B cell (primary cell): ENCODE measurements around the gene PHC2. TPM values are rescaled to one million over a fixed set of nuclear protein-coding genes. Genes with fewer than 3 reads are reported as not detected.

ENCODE experiments used
- ATAC-seq: fragments of 200-7000 bp; cut with Tn5 transposase; one replicate; pipeline ENCODE4 v1.10.0; 2021; ENCODE audit warnings: low read depth, mild to moderate bottlenecking, moderate number of reproducible peaks, moderate library complexity
- CTCF ChIA-PET: fragments of 350-600 bp; sonication (Branson Sonifier 250); formaldehyde crosslinking; loops from one replicate; lab custom pipeline; 2021; ENCODE audit warnings: antibody characterized with exemption, inconsistent platforms; lab: Charles Lee
- POLR2A ChIA-PET: fragments of 350-600 bp; sonication (Branson Sonifier 250); formaldehyde crosslinking; loops from one replicate; lab custom pipeline; 2021; ENCODE audit warnings: antibody characterized with exemption; lab: Charles Lee
- DNase-seq: peaks from one replicate; pipeline ENCODE4 v3.0.0; 2013
- H2AFZ ChIP-seq: 2 replicates; pipeline ENCODE4 v1.6.1; 2012; ENCODE audit warnings: mild to moderate bottlenecking, low read depth, low read length; ENCODE audit not compliant: insufficient read depth, poor library complexity, severe bottlenecking
- H3K27ac ChIP-seq, 2 donors: 1 replicate in 1 of 2; 2 replicates in 1 of 2; pipeline ENCODE4 v1.5.1; 2012 to 2013; ENCODE audit warnings: low read length in 2 of 2, mild to moderate bottlenecking in 2 of 2, moderate library complexity in 1 of 2
- H3K27me3 ChIP-seq, 4 experiments: fragments of 200-600 bp in 1 of 4; sonication (generic) in 1 of 4; replicated peaks in 1 of 4; 1 replicate in 2 of 4; 2 replicates in 2 of 4; pipeline versions ENCODE4 v1.6.1 to v1.7.0; 2013 to 2016; ENCODE audit warnings: low read length in 3 of 4, mild to moderate bottlenecking in 2 of 4, mixed read lengths in 1 of 4, moderate library complexity in 1 of 4; ENCODE audit not compliant: insufficient read depth in 4 of 4, control insufficient read depth in 3 of 4; ENCODE audit errors: control extremely low read depth in 1 of 4
- H3K36me3 ChIP-seq, 2 experiments: replicated peaks in 1 of 2; 1 replicate in 1 of 2; 2 replicates in 1 of 2; pipeline versions ENCODE4 v1.6.1 to v1.7.1; 2013; ENCODE audit warnings: low read length in 1 of 2; ENCODE audit not compliant: insufficient read depth in 2 of 2, control insufficient read depth in 1 of 2; ENCODE audit errors: control extremely low read depth in 1 of 2, extremely low read depth in 1 of 2
- H3K4me1 ChIP-seq, 2 donors: fragments of 200-600 bp in 1 of 2; sonication (generic) in 1 of 2; 1 replicate in 1 of 2; 2 replicates in 1 of 2; pipeline versions ENCODE4 v1.5.1 to v1.6.1; 2013 to 2017; ENCODE audit warnings: low read length in 2 of 2; ENCODE audit not compliant: control insufficient read depth in 2 of 2, insufficient read depth in 2 of 2
- H3K4me2 ChIP-seq: replicated peaks from 2 replicates; pipeline ENCODE3; 2012; ENCODE audit warnings: mild to moderate bottlenecking, low read depth, low read length; ENCODE audit not compliant: poor library complexity, severe bottlenecking
- H3K4me3 ChIP-seq, 5 experiments: fragments of 200-600 bp in 1 of 5; sonication (generic) in 1 of 5; 1 replicate in 3 of 5; 2 replicates in 2 of 5; pipeline versions ENCODE4 v1.5.1 to v1.7.0; 2011 to 2016; ENCODE audit warnings: low read length in 4 of 5, mild to moderate bottlenecking in 4 of 5, low read depth in 2 of 5, control low read depth in 1 of 5, moderate library complexity in 1 of 5; ENCODE audit not compliant: insufficient read depth in 1 of 5; ENCODE audit errors: control extremely low read depth in 1 of 5, extremely low read depth in 1 of 5
- H3K79me2 ChIP-seq: fragments of 200-600 bp; sonication (generic); one replicate; pipeline ENCODE4 v1.6.0; 2016; ENCODE audit warnings: low read length; ENCODE audit not compliant: control insufficient read depth, insufficient read depth
- H3K9ac ChIP-seq: fragments of 200-600 bp; sonication (generic); 2 replicates; pipeline ENCODE4 v1.6.1; 2017; ENCODE audit warnings: mild to moderate bottlenecking, low read length, moderate library complexity
- H3K9me3 ChIP-seq, 3 donors: one replicate each; pipeline versions ENCODE4 v1.6.1 to v1.7.1; 2013; ENCODE audit warnings: low read length in 2 of 3; ENCODE audit not compliant: control insufficient read depth in 2 of 3, insufficient read depth in 1 of 3; ENCODE audit errors: control extremely low read depth in 1 of 3
- H4K20me1 ChIP-seq: 2 replicates; pipeline ENCODE4 v1.6.0; 2012; ENCODE audit warnings: mild to moderate bottlenecking, low read length; ENCODE audit not compliant: insufficient read depth, control insufficient read depth, poor library complexity, severe bottlenecking
- H3K27ac Mint-ChIP-seq: one replicate; pipeline ENCODE4 v1.8.0; 2021; ENCODE audit warnings: mixed read lengths
- H3K27me3 Mint-ChIP-seq: one replicate; pipeline ENCODE4 v1.8.0; 2021; ENCODE audit warnings: mixed read lengths
- H3K4me1 Mint-ChIP-seq: one replicate; pipeline ENCODE4 v1.8.0; 2021; ENCODE audit warnings: mixed read lengths
- H3K4me3 Mint-ChIP-seq: one replicate; pipeline ENCODE4 v1.8.0; 2021; ENCODE audit warnings: mixed read lengths
- H3K9me3 Mint-ChIP-seq: one replicate; pipeline ENCODE4 v1.8.0; 2022; ENCODE audit warnings: mixed read lengths; ENCODE audit not compliant: insufficient read depth
- EZH2 ChIP-seq: IDR thresholded peaks from 2 replicates; pipeline ENCODE4 v1.6.1; 2012; ENCODE audit warnings: borderline replicate concordance, low read depth, mild to moderate bottlenecking, moderate library complexity, low read length; ENCODE audit not compliant: insufficient read depth, poor library complexity, severe bottlenecking
- WGBS: methylation state at CpG from one replicate; pipeline ENCODE4 v1.1.5; 2013; ENCODE audit warnings: missing lambda C conversion rate; ENCODE audit not compliant: insufficient coverage; 5-methylcytosine and 5-hydroxymethylcytosine counted together
- intact Hi-C: fragments of 100-400 bp; cut with micrococcal nuclease; formaldehyde crosslinking; loops from one replicate; pipeline ENCODE4 v1.10.0; 2022
- polyA plus RNA-seq: library from polyadenylated mRNA; depleted of rRNA; stranded (reverse); fragments of >200 nt; gene quantifications from 2 replicates; pipeline ENCODE4 v1.2.3, GENCODE V29; 2012
- total RNA-seq, 2 donors: library from RNA; stranded (reverse); fragments of 120-200 nt in 1 of 2; gene quantifications; 1 replicate in 1 of 2; 2 replicates in 1 of 2; pipeline versions ENCODE4 v1.2.3 to v1.2.4, GENCODE V29; 2013 to 2022
- TF ChIP-seq, protein P1 (sequence below): fragments of 200-600 bp; IDR thresholded peaks from one replicate; pipeline ENCODE4 v1.8.0; 2022; ENCODE audit warnings: antibody characterized with exemption, mild to moderate bottlenecking

Gene PHC2
- total and polyA plus RNA-seq, 2 donors (not counting 1 experiment from before 2014, with no cell fraction given) = 23.1 to 23.4 TPM

DNA sequence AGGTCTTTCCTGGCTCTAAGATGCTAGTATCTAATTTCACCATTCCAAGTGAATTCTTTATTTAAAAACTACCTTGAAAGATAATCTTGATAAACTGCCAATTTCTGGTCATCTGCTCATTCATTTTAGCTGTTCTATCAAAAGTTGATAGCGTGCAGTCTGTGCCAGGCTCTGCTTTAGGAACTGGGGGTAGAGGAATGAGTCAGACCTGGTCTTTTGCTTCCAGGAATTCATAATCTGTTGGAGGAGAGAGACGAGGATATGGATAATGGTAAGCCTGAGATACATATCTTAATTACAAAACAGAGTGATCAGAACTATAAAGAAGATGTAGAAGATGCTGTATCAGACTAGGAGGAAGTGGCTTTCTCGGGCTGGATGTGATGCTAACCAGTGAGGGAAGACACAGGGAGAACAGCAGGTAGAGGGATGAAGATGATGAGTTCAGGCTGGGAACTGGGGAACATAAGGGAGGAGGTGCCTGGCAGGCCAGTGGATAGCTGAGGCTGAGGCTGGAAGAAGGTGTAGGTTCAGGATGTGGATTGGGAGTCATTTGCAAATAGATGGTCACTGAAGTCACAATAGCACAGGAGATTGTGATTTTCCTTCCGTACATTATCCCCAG, 12.3 kb upstream of the PHC2 start:
- no peak overlapping the region for H3K4me2 ChIP-seq
- H3K36me3 ChIP-seq = no peaks in the 10 kb centered on the region
- ATAC-seq = no peak
- no peaks in the 10 kb centered on the region for H3K9me3 ChIP-seq
- H2AFZ ChIP-seq = no peak overlapping the region
- H3K27me3 ChIP-seq = peaks cover 0 to 17% (median 4%) of the 10 kb centered on the region in 4 experiments
- no peaks in the 10 kb centered on the region for H3K79me2 ChIP-seq
- intact Hi-C loops = no loop called here
- 69% methylated on average over 3 of the region's 4 CpGs for WGBS
- no peaks in the 10 kb centered on the region for H4K20me1 ChIP-seq
- H3K4me3 ChIP-seq = no peak overlapping the region
- no peak overlapping the region for H3K27ac Mint-ChIP-seq
- H3K9ac ChIP-seq = no peak overlapping the region
- DNase-seq = no peak
- H3K27me3 Mint-ChIP-seq = peaks cover 57% of the 10 kb centered on the region
- no peak overlapping the region for H3K27ac ChIP-seq
- H3K4me3 Mint-ChIP-seq = no peak overlapping the region
- TF ChIP-seq EZH2 = no peak
- POLR2A ChIA-PET = no interaction called here
- CTCF ChIA-PET = interaction anchor here (0.9 to 2.6 kb wide), 2 partner anchors 13 to 15 kb away, joined by 3 to 8 read pairs; no protein-coding TSS in a partner anchor
- no peaks in the 10 kb centered on the region for H3K4me1 ChIP-seq
- H3K4me1 Mint-ChIP-seq = no peaks in the 10 kb centered on the region
- H3K9me3 Mint-ChIP-seq = no peaks in the 10 kb centered on the region

DNA sequence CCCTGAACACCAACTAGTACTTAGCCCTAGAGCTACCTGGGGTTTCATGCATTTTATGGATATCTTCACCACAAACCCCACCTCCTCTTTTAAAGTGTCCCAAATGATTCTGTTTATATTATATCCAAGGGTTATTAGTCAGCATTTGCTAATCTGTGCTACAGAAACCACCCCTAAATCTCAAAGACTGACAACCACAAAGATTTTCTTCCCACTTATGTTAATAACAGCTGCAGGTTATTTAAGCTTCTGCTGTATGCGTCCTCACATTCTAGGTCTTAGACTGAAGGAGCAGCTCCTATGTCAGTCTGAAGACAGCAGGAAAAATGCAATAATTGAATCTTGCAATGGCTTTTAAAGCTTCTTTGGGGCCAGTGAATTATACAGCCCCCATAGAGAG, 11.2 kb upstream of the PHC2 start:
- H3K4me3 Mint-ChIP-seq = no peak overlapping the region
- H3K4me2 ChIP-seq = no peak overlapping the region
- H4K20me1 ChIP-seq = no peaks in the 10 kb centered on the region
- no peaks in the 10 kb centered on the region for H3K9me3 ChIP-seq
- H3K36me3 ChIP-seq = no peaks in the 10 kb centered on the region
- H2AFZ ChIP-seq = no peak overlapping the region
- no peak for TF ChIP-seq EZH2
- TF ChIP-seq, protein P1, sequence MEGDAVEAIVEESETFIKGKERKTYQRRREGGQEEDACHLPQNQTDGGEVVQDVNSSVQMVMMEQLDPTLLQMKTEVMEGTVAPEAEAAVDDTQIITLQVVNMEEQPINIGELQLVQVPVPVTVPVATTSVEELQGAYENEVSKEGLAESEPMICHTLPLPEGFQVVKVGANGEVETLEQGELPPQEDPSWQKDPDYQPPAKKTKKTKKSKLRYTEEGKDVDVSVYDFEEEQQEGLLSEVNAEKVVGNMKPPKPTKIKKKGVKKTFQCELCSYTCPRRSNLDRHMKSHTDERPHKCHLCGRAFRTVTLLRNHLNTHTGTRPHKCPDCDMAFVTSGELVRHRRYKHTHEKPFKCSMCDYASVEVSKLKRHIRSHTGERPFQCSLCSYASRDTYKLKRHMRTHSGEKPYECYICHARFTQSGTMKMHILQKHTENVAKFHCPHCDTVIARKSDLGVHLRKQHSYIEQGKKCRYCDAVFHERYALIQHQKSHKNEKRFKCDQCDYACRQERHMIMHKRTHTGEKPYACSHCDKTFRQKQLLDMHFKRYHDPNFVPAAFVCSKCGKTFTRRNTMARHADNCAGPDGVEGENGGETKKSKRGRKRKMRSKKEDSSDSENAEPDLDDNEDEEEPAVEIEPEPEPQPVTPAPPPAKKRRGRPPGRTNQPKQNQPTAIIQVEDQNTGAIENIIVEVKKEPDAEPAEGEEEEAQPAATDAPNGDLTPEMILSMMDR = no peak
- 80% methylated on average over 1 of the region's 1 CpG for WGBS
- H3K27me3 Mint-ChIP-seq = peaks cover 49% of the 10 kb centered on the region
- ChIA-PET POLR2A (no interaction called here), CTCF (interaction anchor here (0.5 to 2.6 kb wide), 3 partner anchors 14 to 24 kb away, joined by 3 to 8 read pairs (median 3); no protein-coding TSS in a partner anchor)
- no peaks in the 10 kb centered on the region for H3K4me1 ChIP-seq
- H3K27ac Mint-ChIP-seq = no peak overlapping the region
- no peak for DNase-seq
- H3K27ac ChIP-seq = no peak overlapping the region
- H3K27me3 ChIP-seq = peaks cover 0 to 13% (median 4%) of the 10 kb centered on the region in 4 experiments
- no peak overlapping the region for H3K9ac ChIP-seq
- no peak overlapping the region for H3K4me3 ChIP-seq
- ATAC-seq = no peak
- no peaks in the 10 kb centered on the region for H3K4me1 Mint-ChIP-seq
- intact Hi-C loops = no loop called here
- no peaks in the 10 kb centered on the region for H3K9me3 Mint-ChIP-seq
- no peaks in the 10 kb centered on the region for H3K79me2 ChIP-seq
